Epidermal melanocyte (primary cell): ENCODE results near the gene CHAF1A.

ENCODE experiments used
- DNase-seq: peaks from one replicate; pipeline ENCODE4 v3.0.0; 2011; ENCODE audit warnings: low spot score; ENCODE audit not compliant: insufficient read length

The CHAF1A gene

GRCh38 chr19:4436231-4436630 lies 33.8 kb downstream of the CHAF1A start:
- no peak for DNase-seq

GRCh38 chr19:4437103-4437502 lies 34.7 kb downstream of the CHAF1A start:
- no peak for DNase-seq

DNA sequence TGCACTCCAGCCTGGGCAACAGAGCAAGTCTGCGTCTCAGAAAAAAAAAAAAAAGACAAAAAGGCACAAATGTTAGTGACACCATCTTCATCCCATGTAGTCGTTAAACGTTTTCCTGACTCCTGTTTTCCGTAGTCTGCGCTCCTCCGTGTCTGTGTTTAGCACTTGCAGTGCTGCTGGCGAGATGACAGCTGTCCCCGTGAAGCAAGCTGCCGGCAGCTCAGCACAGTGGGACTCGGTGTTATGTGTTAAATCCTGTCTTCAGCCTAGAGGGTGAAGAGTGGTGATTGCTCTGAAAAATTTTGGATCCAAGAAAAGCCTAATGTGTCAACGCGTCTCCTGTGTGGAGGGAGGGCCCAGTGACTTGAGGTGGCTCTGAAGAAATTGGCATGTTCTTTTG lies 36.8 kb downstream of the CHAF1A start:
- DNase-seq: no peak

- no peak for DNase-seq
Observed at GRCh38 chr19:4441994-4442818, 39.8 kb downstream of the CHAF1A start.

GRCh38 chr19:4442819-4443146 lies 40.3 kb downstream of the CHAF1A start:
- no peak for DNase-seq

DNA sequence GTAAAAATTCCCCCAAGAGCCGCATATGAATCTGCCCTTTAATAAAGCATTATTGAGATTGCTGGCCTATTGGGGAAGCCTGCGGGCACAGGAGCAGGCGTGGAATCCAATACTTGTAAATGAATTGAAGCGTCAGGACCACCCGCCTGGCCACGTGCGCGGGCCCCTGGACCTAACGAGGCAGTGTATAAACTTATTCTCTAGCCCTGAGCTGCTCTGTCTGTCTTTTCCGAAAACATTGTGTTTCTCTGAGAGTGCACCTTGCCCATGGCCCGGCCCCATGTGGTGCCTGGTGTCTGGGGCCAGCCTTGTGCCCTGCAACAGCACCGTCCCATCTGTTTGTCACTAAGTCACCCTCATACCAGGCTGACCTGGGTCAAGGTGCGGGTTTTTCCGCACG lies 40.7 kb downstream of the CHAF1A start:
- DNase-seq: no peak

- DNase-seq: no peak
Observed at GRCh38 chr19:4443966-4444764, 41.7 kb downstream of the CHAF1A start.

DNA sequence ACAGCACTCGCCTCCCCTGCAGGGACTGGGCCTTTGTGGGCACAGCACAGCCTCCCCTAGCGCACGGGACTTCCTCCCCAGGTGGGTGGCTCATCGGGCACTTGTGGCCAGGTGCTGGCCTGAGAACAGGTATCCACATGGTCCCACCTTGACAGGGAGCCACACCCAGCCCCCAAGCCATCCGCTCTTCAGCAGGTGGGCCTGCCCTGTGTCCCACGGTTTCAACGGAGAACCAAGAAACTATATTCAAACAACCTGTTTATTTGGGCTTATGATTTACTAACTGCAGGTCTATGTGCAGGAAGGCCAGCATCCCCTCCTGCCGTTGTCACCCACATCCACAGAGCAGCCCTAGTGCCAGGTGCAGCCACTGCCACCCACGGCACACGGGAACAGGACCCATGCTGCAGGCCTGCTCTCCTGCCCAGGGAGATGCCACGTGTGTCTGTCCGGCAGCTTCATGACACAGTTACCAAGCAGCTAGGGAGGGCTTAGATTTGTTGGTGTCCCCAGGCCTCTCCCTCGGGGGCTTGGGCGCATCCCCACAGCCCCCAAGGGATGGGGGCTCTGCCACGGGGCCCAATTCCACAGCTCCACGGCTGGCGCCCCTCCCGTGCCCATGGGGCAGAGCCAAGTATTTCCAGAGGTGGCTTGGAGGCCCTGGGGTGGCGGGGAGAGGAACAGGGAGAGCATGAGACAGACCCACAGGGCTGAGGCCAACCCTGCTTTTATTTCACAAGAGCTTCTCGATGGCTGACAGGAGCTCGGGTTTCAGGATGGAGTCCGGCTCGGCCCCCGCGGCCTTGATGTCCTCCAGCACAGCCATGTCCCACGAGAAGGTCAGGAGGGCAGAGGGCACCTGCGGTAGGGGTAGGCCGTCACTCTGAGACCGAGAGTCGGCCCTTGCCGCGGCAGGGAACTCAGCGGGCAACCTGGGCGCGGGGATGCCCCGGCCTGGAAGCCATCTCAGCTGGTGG lies 42.6 kb downstream of the CHAF1A start:
- DNase-seq: no peak

GRCh38 chr19:4445963-4446703 lies 43.7 kb downstream of the CHAF1A start:
- no peak for DNase-seq

DNA sequence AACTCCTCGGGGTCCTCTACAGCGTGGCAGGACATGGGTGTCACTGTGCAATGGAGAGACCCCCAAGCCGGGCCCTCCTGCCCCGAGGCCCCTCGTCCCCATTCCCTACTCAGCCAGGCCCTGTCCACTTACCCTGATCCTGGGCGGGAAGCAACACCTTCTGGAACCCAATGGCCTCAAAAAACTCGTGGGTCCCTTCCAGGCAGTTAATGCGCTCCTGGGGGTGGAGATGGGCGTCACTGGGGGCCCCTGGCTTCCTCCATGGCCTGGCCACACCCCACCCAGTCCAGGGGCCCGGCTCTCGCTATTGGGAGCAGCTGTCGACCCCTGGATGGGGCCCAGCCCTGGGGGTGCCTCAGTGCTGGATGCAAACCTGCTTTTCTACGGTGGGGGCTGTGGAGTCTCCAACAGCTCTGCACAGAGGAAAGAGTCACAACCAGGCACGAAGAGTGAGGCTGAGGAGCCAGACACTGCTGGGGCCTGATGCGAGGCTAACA lies 44.3 kb downstream of the CHAF1A start:
- no peak for DNase-seq

DNA sequence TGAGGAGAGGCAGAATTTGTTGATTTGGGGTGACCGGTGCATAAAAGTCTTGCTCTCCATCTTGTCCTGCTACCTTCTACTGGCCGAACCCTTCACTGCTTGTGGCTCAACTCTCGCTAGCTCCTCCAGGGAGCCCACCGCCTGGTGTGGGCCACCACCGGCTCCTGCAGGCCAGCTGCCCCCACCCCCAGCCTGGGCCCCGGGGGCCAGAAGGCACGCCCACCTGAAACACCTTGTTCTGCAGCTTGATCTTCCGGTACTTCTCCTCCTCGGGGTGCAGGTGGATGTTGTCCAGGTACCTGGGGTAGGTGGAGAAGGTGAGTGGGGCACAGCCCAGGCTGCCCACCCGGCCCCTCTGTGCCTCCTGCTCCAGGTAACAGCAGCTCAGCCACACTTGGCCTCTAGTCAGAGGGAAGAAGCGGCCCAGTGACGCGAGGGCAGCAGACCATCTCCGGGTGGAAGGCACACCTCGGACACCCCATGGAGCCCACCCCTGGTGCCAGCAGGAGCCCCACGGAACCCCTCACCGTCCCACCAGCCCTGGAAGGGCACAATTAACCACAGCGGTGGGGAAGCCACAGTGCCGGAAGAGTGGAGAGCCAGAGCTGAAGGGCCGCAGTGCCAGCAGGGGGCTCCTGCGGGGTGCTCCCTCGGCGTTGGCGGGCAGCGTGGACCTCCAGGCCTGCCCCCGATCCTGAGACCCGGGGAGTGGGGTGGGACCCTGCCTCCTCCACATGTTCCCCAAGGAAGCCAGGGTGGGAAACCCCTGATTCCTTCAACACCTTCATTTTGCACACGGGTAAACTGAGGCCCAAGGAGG lies 45.1 kb downstream of the CHAF1A start:
- no peak for DNase-seq

GRCh38 chr19:4448147-4448985 lies 45.9 kb downstream of the CHAF1A start:
- DNase-seq: no peak

GRCh38 chr19:4449022-4449638 lies 46.7 kb downstream of the CHAF1A start:
- DNase-seq: no peak

- no peak for DNase-seq
Observed at GRCh38 chr19:4449639-4450028, 47.2 kb downstream of the CHAF1A start.

- no peak for DNase-seq
Observed at GRCh38 chr19:4452230-4452990, 50.0 kb downstream of the CHAF1A start.

DNA sequence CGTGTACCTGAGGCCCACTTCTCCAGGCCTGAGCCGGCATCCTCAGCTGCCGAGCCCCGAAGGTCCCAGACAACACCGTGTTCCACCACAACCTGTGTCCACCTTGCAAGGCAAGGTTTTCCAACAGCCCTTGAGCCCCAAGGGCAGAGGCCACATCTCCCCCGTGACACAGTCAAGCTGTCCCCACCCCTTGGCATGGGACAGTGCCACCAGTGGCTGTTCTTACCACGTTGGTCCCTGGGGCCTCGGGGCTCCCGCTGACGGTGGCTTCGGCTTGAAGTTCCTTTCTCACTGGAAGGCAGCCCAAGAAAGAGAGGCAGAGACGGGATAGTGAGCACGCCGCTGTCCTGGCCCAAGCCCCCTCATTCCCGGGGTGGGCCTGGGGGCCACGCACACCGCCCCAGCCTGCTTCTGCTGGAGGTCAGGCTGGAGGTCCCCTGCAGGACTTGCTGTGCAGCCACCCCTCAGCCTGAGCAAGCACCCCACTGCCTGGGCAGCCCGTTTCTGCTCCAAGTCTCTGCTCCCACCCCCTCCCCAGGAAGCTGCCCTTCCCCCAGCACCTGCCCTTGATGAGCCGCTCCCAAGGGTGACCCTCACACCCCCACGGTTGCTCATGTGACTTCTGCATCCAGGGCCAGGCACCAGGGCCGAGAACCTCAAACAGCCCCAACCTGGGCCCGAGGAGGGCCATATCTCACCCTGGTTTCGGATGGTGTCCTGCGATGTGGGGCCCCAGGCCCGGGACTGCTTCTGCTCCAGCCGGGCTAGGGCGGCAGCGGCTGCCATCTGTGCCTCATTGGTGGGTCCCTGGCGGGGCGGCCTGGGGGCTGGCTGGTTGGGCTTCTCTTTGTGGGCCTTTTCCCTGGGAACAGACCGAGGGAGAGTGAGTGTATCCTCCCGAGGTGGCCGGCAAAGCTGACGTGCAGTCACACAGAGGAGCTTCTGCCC lies 51.1 kb downstream of the CHAF1A start:
- DNase-seq: no peak
